ENCODE measurements around the gene ADCY3.

Gene ADCY3

GRCh38 chr2:24919506-24920097 lies 435 bp downstream of the ADCY3 start:
- H3K9me3 Mint-ChIP-seq = no peaks in the 10 kb centered on the region
- H3K4me3 Mint-ChIP-seq = peak overlapping the region; percentile 74 to 77
- peaks cover 3 to 14% of the 10 kb centered on the region in 2 donors for H3K36me3 Mint-ChIP-seq
- no peak overlapping the region for H3K27ac Mint-ChIP-seq
- DNase-seq = no peak
- H3K4me1 Mint-ChIP-seq = peaks cover 25 to 35% of the 10 kb centered on the region in 2 donors
- peak; percentile 40 to 49 for ATAC-seq (replicated peaks)
- no peaks in the 10 kb centered on the region for H3K27me3 Mint-ChIP-seq

GRCh38 chr2:24919037-24919505 lies 966 bp downstream of the ADCY3 start:
- Mint-ChIP-seq H3K36me3 (peaks cover 4 to 20% of the 10 kb centered on the region in 2 donors), H3K4me1 (peaks cover 27 to 37% of the 10 kb centered on the region in 2 donors), H3K9me3 (no peaks in the 10 kb centered on the region), H3K4me3 (peak overlapping the region; percentile 74 to 77), H3K27me3 (no peaks in the 10 kb centered on the region), H3K27ac (no peak overlapping the region)
- DNase-seq = no peak
- ATAC-seq (replicated peaks) = peak; percentile 6 to 19

DNA sequence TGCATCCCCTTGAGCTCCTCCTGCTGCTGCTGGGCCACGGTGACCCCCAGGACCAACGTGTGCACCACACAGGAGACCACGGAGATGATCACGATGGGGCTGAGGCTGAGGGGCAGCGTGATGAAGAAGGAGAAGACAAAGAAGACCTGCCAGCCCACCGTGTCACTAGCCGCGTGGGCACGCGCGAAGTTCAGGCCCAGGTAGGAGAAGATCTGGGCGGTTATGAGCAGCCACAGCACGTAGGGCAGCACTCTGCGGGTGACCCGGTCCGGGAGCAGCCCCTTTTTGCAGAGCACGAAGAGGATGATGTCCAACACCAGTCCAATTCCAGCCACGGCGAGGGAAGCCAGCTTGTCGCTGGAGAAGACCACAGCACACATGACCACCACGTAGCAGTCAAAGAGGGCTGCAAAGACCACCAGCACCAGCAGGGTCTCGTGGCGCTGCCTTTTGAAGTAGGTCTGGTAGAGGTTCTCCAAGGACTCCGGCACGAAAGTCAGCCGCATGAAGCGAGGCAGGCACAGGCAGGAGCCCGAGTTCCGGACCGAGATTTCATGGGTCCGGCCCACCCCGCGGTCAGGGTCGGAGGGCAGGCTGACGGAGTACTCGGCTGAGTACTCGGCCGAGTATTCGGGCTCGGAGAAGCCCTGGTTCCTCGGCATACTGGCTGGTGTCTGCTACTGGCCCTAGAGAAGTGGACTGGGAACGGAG lies 1.6 kb downstream of the ADCY3 start:
- DNase-seq (no peak), ATAC-seq (replicated peaks) (no peak)
- Mint-ChIP-seq H3K4me1 (peaks cover 30 to 37% of the 10 kb centered on the region in 2 donors), H3K4me3 (peak overlapping the region; percentile 74 to 77), H3K27ac (no peak overlapping the region), H3K36me3 (peaks cover 7 to 23% of the 10 kb centered on the region in 2 donors), H3K9me3 (no peaks in the 10 kb centered on the region), H3K27me3 (no peaks in the 10 kb centered on the region)

GRCh38 chr2:24917731-24918325 lies 2.2 kb downstream of the ADCY3 start:
- peaks cover 7 to 27% of the 10 kb centered on the region in 2 donors for H3K36me3 Mint-ChIP-seq
- H3K4me1 Mint-ChIP-seq = peaks cover 33 to 37% of the 10 kb centered on the region in 2 donors
- no peak overlapping the region for H3K27ac Mint-ChIP-seq
- peak overlapping the region in 1 of 2 donors; percentile 67 for H3K4me3 Mint-ChIP-seq
- no peaks in the 10 kb centered on the region for H3K27me3 Mint-ChIP-seq
- no peaks in the 10 kb centered on the region for H3K9me3 Mint-ChIP-seq
- no peak for DNase-seq
- ATAC-seq (replicated peaks) = no peak

GRCh38 chr2:24917086-24917485 lies 3.0 kb downstream of the ADCY3 start:
- Mint-ChIP-seq H3K27me3 (no peaks in the 10 kb centered on the region), H3K9me3 (no peaks in the 10 kb centered on the region), H3K4me1 (peaks cover 33 to 37% of the 10 kb centered on the region in 2 donors), H3K36me3 (peaks cover 7 to 29% of the 10 kb centered on the region in 2 donors), H3K4me3 (no peak overlapping the region), H3K27ac (no peak overlapping the region)
- peak; percentile 45 to 58 for ATAC-seq (replicated peaks)
- peak; percentile 26 for DNase-seq

- H3K27ac Mint-ChIP-seq = no peak overlapping the region
- no peak for ATAC-seq (replicated peaks)
- DNase-seq = no peak
- peaks cover 14 to 36% of the 10 kb centered on the region in 2 donors for H3K36me3 Mint-ChIP-seq
- no peaks in the 10 kb centered on the region for H3K9me3 Mint-ChIP-seq
- H3K4me3 Mint-ChIP-seq = no peak overlapping the region
- no peaks in the 10 kb centered on the region for H3K27me3 Mint-ChIP-seq
- peaks cover 30 to 32% of the 10 kb centered on the region in 2 donors for H3K4me1 Mint-ChIP-seq
Observed at GRCh38 chr2:24915796-24916195, 4.2 kb downstream of the ADCY3 start.

DNA sequence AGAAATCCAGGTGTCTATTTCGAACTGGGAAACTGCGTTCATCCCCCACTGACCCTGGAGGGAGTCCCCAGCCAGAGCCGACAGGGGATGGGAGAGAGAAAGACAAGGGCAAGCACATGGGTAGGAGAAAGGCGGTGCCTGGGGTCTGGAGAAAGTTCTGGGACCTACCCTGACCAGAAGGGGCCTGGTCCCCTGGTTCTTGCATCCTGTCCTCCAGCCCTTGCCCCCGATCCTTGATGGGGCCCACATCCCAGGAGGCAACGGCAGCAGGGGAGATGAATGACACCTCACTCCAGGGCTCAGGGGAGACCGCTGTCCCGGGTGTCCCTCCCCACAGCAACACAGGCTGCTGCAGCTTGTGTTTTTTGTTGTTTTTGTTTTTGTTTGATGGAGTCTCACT lies 4.9 kb downstream of the ADCY3 start:
- peaks cover 18 to 42% of the 10 kb centered on the region in 2 donors for H3K36me3 Mint-ChIP-seq
- no peaks in the 10 kb centered on the region for H3K27me3 Mint-ChIP-seq
- no peaks in the 10 kb centered on the region for H3K9me3 Mint-ChIP-seq
- ATAC-seq (replicated peaks) (no peak), DNase-seq (no peak)
- no peak overlapping the region for H3K4me3 Mint-ChIP-seq
- no peak overlapping the region for H3K27ac Mint-ChIP-seq
- peaks cover 27 to 30% of the 10 kb centered on the region in 2 donors for H3K4me1 Mint-ChIP-seq

GRCh38 chr2:24914713-24915112 lies 5.3 kb downstream of the ADCY3 start:
- Mint-ChIP-seq H3K9me3 (no peaks in the 10 kb centered on the region), H3K4me1 (peaks cover 27 to 30% of the 10 kb centered on the region in 2 donors), H3K4me3 (no peak overlapping the region), H3K27ac (no peak overlapping the region), H3K27me3 (no peaks in the 10 kb centered on the region), H3K36me3 (peaks cover 22 to 46% of the 10 kb centered on the region in 2 donors)
- DNase-seq = no peak
- ATAC-seq (replicated peaks) = no peak

DNA sequence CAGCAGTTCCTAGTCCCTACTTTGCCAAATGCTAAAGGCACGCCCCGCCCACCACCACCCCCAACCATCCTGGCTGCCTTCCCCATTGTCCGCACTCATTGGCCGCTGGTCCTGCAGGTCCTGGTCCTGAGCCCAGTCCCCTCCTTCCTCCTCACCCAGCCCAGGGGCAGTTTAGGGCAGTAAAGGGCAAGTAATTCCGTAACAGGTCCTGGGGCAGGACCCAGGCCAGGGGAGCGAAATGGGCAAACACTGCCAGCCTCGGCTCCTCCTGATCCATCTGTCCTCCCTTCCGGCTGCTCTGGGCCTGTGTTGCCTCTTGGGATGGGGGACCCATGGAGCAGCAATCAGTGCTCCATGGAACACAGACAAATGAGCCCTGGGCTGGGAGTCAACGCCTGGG lies 6.1 kb downstream of the ADCY3 start:
- Mint-ChIP-seq H3K4me1 (peaks cover 22 to 24% of the 10 kb centered on the region in 2 donors), H3K36me3 (peaks cover 25 to 51% of the 10 kb centered on the region in 2 donors), H3K27me3 (no peaks in the 10 kb centered on the region), H3K9me3 (no peaks in the 10 kb centered on the region), H3K4me3 (no peak overlapping the region), H3K27ac (no peak overlapping the region)
- DNase-seq (no peak), ATAC-seq (replicated peaks) (no peak)

DNA sequence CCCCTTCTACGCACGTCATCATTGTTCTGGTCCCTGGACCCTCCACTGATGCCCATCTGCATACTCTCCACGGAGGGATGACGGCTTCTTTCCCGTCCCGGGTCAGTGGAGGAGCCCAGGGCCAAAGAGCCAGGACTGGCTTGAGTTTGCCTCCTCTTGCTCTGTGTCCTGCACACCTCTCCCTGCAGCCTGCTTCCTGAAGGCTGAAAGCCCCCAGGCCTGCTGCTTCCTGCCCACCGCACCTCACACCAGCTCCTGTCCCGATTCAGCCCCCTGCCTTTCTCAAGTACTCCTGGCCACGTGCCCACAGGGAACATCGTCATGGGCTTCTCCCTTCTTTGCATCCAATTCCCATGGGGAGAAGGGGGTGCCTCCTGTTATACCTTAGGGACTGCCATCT lies 7.1 kb downstream of the ADCY3 start:
- H3K27me3 Mint-ChIP-seq = no peaks in the 10 kb centered on the region
- H3K27ac Mint-ChIP-seq = no peak overlapping the region

DNA sequence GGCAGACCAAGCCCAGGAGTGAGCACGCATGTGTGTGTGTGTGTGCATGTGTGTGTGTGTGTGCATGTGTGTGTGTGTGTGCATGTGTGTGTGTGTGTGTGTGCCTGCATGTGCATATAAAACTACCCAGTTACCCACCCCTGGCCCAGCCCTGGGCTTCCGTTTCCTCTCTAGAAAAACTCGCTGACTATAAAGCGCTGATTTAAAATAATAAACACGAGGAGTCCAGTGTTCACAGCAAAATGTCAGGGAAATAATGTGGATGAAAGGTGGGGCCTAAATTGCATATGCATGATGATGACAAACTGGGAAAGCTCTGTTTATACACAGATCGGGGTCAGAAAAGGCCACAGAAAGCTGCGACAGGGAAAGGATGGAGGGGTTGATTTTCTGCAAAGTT lies 7.5 kb downstream of the ADCY3 start:
- no peak overlapping the region for H3K27ac Mint-ChIP-seq
- no peaks in the 10 kb centered on the region for H3K9me3 Mint-ChIP-seq
- H3K4me1 Mint-ChIP-seq = peaks cover 11 to 13% of the 10 kb centered on the region in 2 donors
- H3K36me3 Mint-ChIP-seq = peaks cover 27 to 43% of the 10 kb centered on the region in 2 donors
- no peak for ATAC-seq (replicated peaks)
- no peaks in the 10 kb centered on the region for H3K27me3 Mint-ChIP-seq
- no peak overlapping the region for H3K4me3 Mint-ChIP-seq
- DNase-seq = no peak

More for the DNA sequence above, 7.1 kb downstream of the ADCY3 start:
- H3K4me3 Mint-ChIP-seq = no peak overlapping the region
- H3K4me1 Mint-ChIP-seq = peaks cover 15 to 18% of the 10 kb centered on the region in 2 donors
- no peaks in the 10 kb centered on the region for H3K9me3 Mint-ChIP-seq
- DNase-seq (no peak), ATAC-seq (replicated peaks) (no peak)
- H3K36me3 Mint-ChIP-seq = peaks cover 28 to 48% of the 10 kb centered on the region in 2 donors

DNA sequence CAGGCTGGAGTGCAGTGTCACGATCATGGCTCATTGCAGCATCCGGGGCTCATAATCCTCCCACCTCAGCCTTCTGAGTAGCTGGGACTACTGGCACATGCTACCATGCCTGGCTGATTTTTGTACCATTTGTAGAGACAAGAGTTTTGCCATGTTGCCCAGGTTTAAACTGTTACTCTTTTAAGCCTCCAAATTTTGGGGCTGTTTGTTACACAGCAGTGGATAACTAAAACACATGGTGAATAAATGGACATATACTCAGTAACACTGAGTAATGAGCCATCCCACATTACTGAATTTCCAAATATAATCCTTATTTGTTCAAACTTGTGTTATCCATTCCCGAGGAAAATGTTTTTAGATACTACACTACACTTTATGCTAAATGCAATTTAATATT lies 9.8 kb downstream of the ADCY3 start:
- no peak overlapping the region for H3K4me3 Mint-ChIP-seq
- no peak for ATAC-seq (replicated peaks)
- peaks cover 30 to 46% of the 10 kb centered on the region in 2 donors for H3K36me3 Mint-ChIP-seq
- H3K4me1 Mint-ChIP-seq = peaks cover 6 to 8% of the 10 kb centered on the region in 2 donors
- no peaks in the 10 kb centered on the region for H3K9me3 Mint-ChIP-seq
- no peak for DNase-seq
- H3K27me3 Mint-ChIP-seq = no peaks in the 10 kb centered on the region
- H3K27ac Mint-ChIP-seq = no peak overlapping the region

DNA sequence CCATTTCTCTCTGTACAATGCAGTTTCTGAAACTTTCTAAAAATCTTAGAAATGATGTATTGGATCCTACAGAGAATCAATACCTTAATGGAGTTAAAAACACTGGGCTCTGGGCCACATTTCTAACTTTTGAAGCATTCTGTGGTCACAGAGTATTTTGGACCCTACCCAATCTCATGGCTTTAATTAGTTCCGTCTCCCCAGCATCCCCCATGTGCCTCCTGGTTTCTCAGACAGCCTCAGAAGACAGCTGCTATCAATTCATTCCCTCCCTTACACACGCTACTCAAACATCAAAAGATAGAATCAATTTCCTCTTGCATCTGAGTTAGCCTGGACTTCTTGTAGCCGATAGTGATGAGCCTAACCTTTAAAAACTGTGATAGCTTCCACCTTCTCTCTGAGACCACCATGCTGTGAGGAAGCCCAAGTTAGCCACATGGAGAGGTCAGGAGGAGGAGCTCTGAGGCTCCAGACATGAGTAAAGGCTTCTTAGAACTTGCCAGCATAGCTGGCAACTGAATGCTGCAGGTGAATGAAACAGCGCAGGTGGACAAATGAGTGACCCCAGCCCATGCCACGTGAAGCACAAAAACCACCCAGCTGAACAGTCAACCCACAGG lies 10.4 kb downstream of the ADCY3 start:
- ATAC-seq (replicated peaks) (no peak), DNase-seq (no peak)
- no peaks in the 10 kb centered on the region for H3K9me3 Mint-ChIP-seq
- H3K36me3 Mint-ChIP-seq = peaks cover 29 to 46% of the 10 kb centered on the region in 2 donors
- no peaks in the 10 kb centered on the region for H3K27me3 Mint-ChIP-seq
- H3K27ac Mint-ChIP-seq = no peak overlapping the region
- no peak overlapping the region for H3K4me3 Mint-ChIP-seq
- H3K4me1 Mint-ChIP-seq = peaks cover 2 to 8% of the 10 kb centered on the region in 2 donors

GRCh38 chr2:24908461-24908901 lies 11.6 kb downstream of the ADCY3 start:
- H3K27ac Mint-ChIP-seq = no peak overlapping the region
- H3K27me3 Mint-ChIP-seq = no peaks in the 10 kb centered on the region
- no peak overlapping the region for H3K4me3 Mint-ChIP-seq
- H3K36me3 Mint-ChIP-seq = peaks cover 29 to 41% of the 10 kb centered on the region in 2 donors
- no peak for DNase-seq
- H3K4me1 Mint-ChIP-seq = peaks cover 0 to 4% of the 10 kb centered on the region in 2 donors
- no peaks in the 10 kb centered on the region for H3K9me3 Mint-ChIP-seq
- no peak for ATAC-seq (replicated peaks)
